HCT116 (cell line): ENCODE measurements around the gene PRKCZ. TPM values are rescaled to one million over a fixed set of nuclear protein-coding genes. Genes with fewer than 3 reads are reported as not detected.
A peak's percentile ranks its signal among the peaks of the same experiment; 100 is the strongest.

Source experiments
- ATAC-seq: fragments of 200-7000 bp; cut with Tn5 transposase; 2 replicates; pipeline ENCODE4 v1.9.1; 2020; ENCODE audit warnings: mild to moderate bottlenecking, moderate library complexity
- BruUV-seq: library from RNA; stranded (reverse); fragments of 400-500 nt; replicated peaks from 2 replicates; lab custom pipeline; 2021; lab: Mats Ljungman, UMichigan
- CTCF ChIA-PET: fragments of 300-600 bp; sonication (Branson Sonifier 250); formaldehyde crosslinking; loops from one replicate; lab custom pipeline; 2021; ENCODE audit warnings: antibody characterized with exemption; lab: Charles Lee
- POLR2A ChIA-PET: fragments of 300-600, 350-600 bp; sonication (Branson Sonifier 250); formaldehyde crosslinking; loops from one replicate; lab custom pipeline; 2021; ENCODE audit warnings: antibody characterized with exemption; lab: Charles Lee
- RAD21 ChIA-PET, 2 experiments: fragments of 300-600 bp; sonication (Branson Sonifier 250); formaldehyde crosslinking; loops; one replicate each; lab custom pipeline; 2023; ENCODE audit warnings: low total read pairs in 2 of 2; ENCODE audit not compliant: uncharacterized antibody in 2 of 2, unreplicated experiment in 2 of 2, low non-redundant PET in 1 of 2; lab: Charles Lee
- DNase-seq: peaks from one replicate; pipeline ENCODE4 v3.0.0-alpha.2; 2010; ENCODE audit warnings: low read depth, low spot score
- H2AFZ ChIP-seq: fragments of 200-600 bp; shearing (Covaris generic), sonication (generic); 2 replicates; pipeline ENCODE4 v1.6.1; 2017; ENCODE audit warnings: low read depth, mixed run types, mixed read lengths, antibody characterized with exemption, low read length; ENCODE audit not compliant: poor library complexity, severe bottlenecking
- H3K27ac ChIP-seq: 2 replicates; pipeline ENCODE4 v1.5.1; 2012; ENCODE audit warnings: low read depth, low read length
- H3K27me3 ChIP-seq: fragments of 200-600 bp; sonication (generic); 2 replicates; pipeline ENCODE4 v1.6.1; 2016; ENCODE audit warnings: mixed run types, low read length, mixed read lengths; ENCODE audit not compliant: insufficient read depth
- H3K36me3 ChIP-seq, 2 experiments: fragments of 200-500 bp in 1 of 2; fragments of 200-600 bp in 1 of 2; sonication (Bioruptor generic) in 1 of 2; sonication (generic) in 1 of 2; 2 replicates each; pipeline versions ENCODE4 v1.5.1 to v1.6.1; 2014 to 2016; ENCODE audit warnings: low read length in 2 of 2, inconsistent platforms in 1 of 2, mixed read lengths in 1 of 2, mixed run types in 1 of 2; ENCODE audit not compliant: insufficient read depth in 2 of 2, control insufficient read depth in 1 of 2
- H3K4me1 ChIP-seq, 2 experiments: fragments of 200-600 bp in 1 of 2; sonication (generic) in 1 of 2; 2 replicates each; pipeline versions ENCODE4 v1.5.1 to v1.6.1; 2012 to 2017; ENCODE audit warnings: low read length in 2 of 2, inconsistent platforms in 1 of 2, mild to moderate bottlenecking in 1 of 2, mixed read lengths in 1 of 2, mixed run types in 1 of 2, moderate library complexity in 1 of 2; ENCODE audit not compliant: insufficient read depth in 2 of 2, control insufficient read depth in 1 of 2
- H3K4me2 ChIP-seq: fragments of 200-600 bp; sonication (generic); 2 replicates; pipeline ENCODE4 v1.6.1; 2017; ENCODE audit warnings: mixed run types, low read length, mixed read lengths
- H3K4me3 ChIP-seq, 2 experiments: fragments of 200-600 bp in 1 of 2; sonication (generic) in 1 of 2; replicated peaks in 1 of 2; 2 replicates each; pipeline ENCODE4 v1.5.1; 2011 to 2016; ENCODE audit warnings: low read length in 2 of 2, control low read depth in 1 of 2, low read depth in 1 of 2, mild to moderate bottlenecking in 1 of 2, mixed read lengths in 1 of 2, mixed run types in 1 of 2
- H3K79me2 ChIP-seq: fragments of 200-600 bp; sonication (generic); 2 replicates; pipeline ENCODE4 v1.6.1; 2017; ENCODE audit warnings: mild to moderate bottlenecking, mixed run types, low read length, moderate library complexity, mixed read lengths; ENCODE audit not compliant: insufficient read depth
- H3K9ac ChIP-seq: fragments of 200-600 bp; sonication (generic); 2 replicates; pipeline ENCODE4 v1.6.1; 2016; ENCODE audit warnings: low read length, mixed read lengths
- H3K9me2 ChIP-seq: fragments of 200-600 bp; sonication (generic), shearing (Covaris generic); 2 replicates; pipeline ENCODE4 v1.6.1; 2017; ENCODE audit warnings: mixed run types, mild to moderate bottlenecking, moderate library complexity; ENCODE audit not compliant: insufficient read depth
- H3K9me3 ChIP-seq, 2 experiments: fragments of 200-500 bp in 1 of 2; fragments of 200-600 bp in 1 of 2; sonication (Bioruptor generic) in 1 of 2; sonication (generic) in 1 of 2; 2 replicates each; pipeline ENCODE4 v1.6.1; 2014 to 2017; ENCODE audit warnings: low read length in 2 of 2, mixed read lengths in 2 of 2, inconsistent platforms in 1 of 2, low read depth in 1 of 2, mild to moderate bottlenecking in 1 of 2, mixed run types in 1 of 2, moderate library complexity in 1 of 2; ENCODE audit not compliant: control insufficient read depth in 1 of 2, insufficient read depth in 1 of 2
- H4K20me1 ChIP-seq: fragments of 200-600 bp; sonication (generic), shearing (Covaris generic); 2 replicates; pipeline ENCODE4 v1.6.1; 2017; ENCODE audit warnings: mixed run types, mild to moderate bottlenecking, moderate library complexity; ENCODE audit not compliant: insufficient read depth
- CBX3 ChIP-seq: IDR thresholded peaks from 2 replicates; pipeline ENCODE4 v1.6.1; 2012; ENCODE audit warnings: low read depth
- EZH2 ChIP-seq: fragments of 200-600 bp; sonication (generic); IDR thresholded peaks from 2 replicates; pipeline ENCODE4 v1.6.1; 2017; ENCODE audit warnings: antibody characterized with exemption, mixed run types
- YY1 ChIP-seq: IDR thresholded peaks from 2 replicates; pipeline ENCODE4 v1.6.1; 2011; ENCODE audit warnings: low read length, low read depth, moderate library complexity, mild to moderate bottlenecking; ENCODE audit not compliant: insufficient replicate concordance; ENCODE audit errors: extremely low read depth
- intact Hi-C: fragments of 100-400 bp; cut with micrococcal nuclease; formaldehyde crosslinking; loops from 2 replicates; pipeline ENCODE4 v1.10.0; 2022
- total RNA-seq: library from RNA; stranded (reverse); gene quantifications from one replicate; pipeline ENCODE4 v1.2.1, GENCODE V29; 2021; ENCODE audit not compliant: unreplicated experiment
- TF ChIP-seq, protein P1 (sequence below), 3 experiments: fragments of 200-600 bp in 1 of 3; sonication (generic) in 1 of 3; IDR thresholded peaks in 2 of 3; conservative IDR thresholded peaks in 1 of 3; 2 replicates each; pipeline ENCODE4 v1.5.1; 2012 to 2017; ENCODE audit warnings: low read depth in 2 of 3, low read length in 2 of 3, antibody characterized with exemption in 1 of 3, borderline replicate concordance in 1 of 3, control low read depth in 1 of 3, mild to moderate bottlenecking in 1 of 3, mixed read lengths in 1 of 3, mixed run types in 1 of 3, moderate library complexity in 1 of 3; ENCODE audit not compliant: insufficient read depth in 1 of 3
- TF ChIP-seq, protein P2 (sequence below): IDR thresholded peaks from 2 replicates; pipeline ENCODE4 v1.6.1; 2011; ENCODE audit warnings: mild to moderate bottlenecking, low read length, moderate library complexity; ENCODE audit not compliant: insufficient replicate concordance; ENCODE audit errors: extremely low read depth
- TF ChIP-seq, protein P3 (sequence below): IDR thresholded peaks from 2 replicates; pipeline ENCODE4 v1.6.1; 2012; ENCODE audit warnings: low read depth

Gene PRKCZ
- total RNA-seq, 1 experiment from 2014 or later = 46.8 TPM

DNA sequence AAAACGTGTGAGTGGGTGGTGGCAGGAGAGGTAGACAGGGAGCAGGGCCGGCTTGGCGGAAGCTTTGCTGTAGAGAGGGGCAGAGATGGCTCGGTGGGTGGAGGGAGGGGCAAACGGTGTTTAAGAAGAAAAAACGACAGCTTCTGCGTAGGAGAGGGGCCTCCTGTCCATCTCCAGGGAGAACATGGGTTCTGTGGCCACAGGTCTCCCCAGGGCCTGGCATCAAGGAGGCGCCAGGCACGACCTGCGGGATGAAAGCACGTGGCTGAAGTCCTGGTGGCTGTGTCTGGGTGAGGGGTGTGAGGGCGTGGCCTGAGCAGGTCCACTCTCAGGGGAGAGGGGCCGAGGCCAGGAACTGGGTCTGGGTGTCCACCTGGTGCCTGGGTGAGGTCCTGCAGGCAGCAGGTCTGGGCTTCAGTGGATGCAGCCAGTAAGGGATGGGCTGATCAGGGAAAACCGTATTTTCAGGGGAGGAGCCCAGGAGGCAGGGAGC is 940 bp upstream of the PRKCZ start:
- BruUV-seq = no TSS peak
- intact Hi-C loops = loop anchor here (5.0 kb wide), 1 partner anchor 142 kb away; no protein-coding TSS in a partner anchor
- RAD21 ChIA-PET = no interaction called here
- Histone ChIP-seq H3K9me2 (no peaks in the 10 kb centered on the region), H3K27me3 (no peaks in the 10 kb centered on the region), H3K9ac (peak overlapping the region; percentile 71), H3K36me3 (no peaks in the 10 kb centered on the region), H3K4me1 (peaks cover 37 to 69% of the 10 kb centered on the region in 2 experiments), H4K20me1 (no peaks in the 10 kb centered on the region), H3K27ac (peak overlapping the region; percentile 91), H3K4me3 (peak overlapping the region; percentile 75 to 82), H2AFZ (no peak overlapping the region), H3K9me3 (no peaks in the 10 kb centered on the region), H3K4me2 (peak overlapping the region; percentile 98), H3K79me2 (peaks cover 34% of the 10 kb centered on the region)
- POLR2A ChIA-PET = interaction anchor here (0.8 to 1.2 kb wide), 2 partner anchors 106 to 140 kb away, joined by 3 to 5 read pairs; no protein-coding TSS in a partner anchor
- ATAC-seq = peak; percentile 60
- CTCF ChIA-PET = interaction anchor here (1.0 to 2.0 kb wide), 5 partner anchors 89 to 143 kb away, joined by 3 to 7 read pairs (median 5); no protein-coding TSS in a partner anchor
- peak; percentile 56 for DNase-seq
- TF ChIP-seq CBX3 = no peak
- TF ChIP-seq, protein P1, sequence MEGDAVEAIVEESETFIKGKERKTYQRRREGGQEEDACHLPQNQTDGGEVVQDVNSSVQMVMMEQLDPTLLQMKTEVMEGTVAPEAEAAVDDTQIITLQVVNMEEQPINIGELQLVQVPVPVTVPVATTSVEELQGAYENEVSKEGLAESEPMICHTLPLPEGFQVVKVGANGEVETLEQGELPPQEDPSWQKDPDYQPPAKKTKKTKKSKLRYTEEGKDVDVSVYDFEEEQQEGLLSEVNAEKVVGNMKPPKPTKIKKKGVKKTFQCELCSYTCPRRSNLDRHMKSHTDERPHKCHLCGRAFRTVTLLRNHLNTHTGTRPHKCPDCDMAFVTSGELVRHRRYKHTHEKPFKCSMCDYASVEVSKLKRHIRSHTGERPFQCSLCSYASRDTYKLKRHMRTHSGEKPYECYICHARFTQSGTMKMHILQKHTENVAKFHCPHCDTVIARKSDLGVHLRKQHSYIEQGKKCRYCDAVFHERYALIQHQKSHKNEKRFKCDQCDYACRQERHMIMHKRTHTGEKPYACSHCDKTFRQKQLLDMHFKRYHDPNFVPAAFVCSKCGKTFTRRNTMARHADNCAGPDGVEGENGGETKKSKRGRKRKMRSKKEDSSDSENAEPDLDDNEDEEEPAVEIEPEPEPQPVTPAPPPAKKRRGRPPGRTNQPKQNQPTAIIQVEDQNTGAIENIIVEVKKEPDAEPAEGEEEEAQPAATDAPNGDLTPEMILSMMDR (IDR thresholded peaks at IDR 0.05 in 2 of 3, conservative IDR thresholded peaks at IDR 0.05 in 1 of 3; ENCODE audit: borderline replicate concordance in 1 of 3, insufficient read depth in 1 of 3, low read depth in 2 of 3, low read length in 2 of 3) = peak in 2 of 3 experiments; percentile 65 to 75; a peak in 4 of 6 replicates

DNA sequence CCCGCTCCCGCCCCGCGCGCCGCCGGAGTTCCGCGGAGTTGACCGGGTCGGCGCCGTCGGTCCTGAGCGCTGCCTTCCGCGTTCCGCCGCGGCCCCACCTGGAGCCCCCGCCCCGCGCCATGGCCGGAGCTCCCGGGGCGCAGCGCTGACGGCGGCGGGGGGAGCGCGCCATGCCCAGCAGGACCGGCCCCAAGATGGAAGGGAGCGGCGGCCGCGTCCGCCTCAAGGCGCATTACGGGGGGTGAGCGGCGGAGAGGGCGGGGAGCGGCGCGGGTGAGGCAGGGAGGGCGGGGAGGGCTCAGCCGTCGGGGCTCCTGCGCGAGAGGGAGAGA is 216 bp downstream of the PRKCZ start:
- ATAC-seq = peak; percentile 24
- ChIA-PET POLR2A (no interaction called here), CTCF (interaction anchor here (0.5 to 1.0 kb wide), 2 partner anchors 14 to 95 kb away, joined by 3 read pairs; no protein-coding TSS in a partner anchor)

More for the DNA sequence above, 216 bp downstream of the PRKCZ start:
- H3K9me3 ChIP-seq = no peaks in the 10 kb centered on the region
- BruUV-seq = no TSS peak
- no peaks in the 10 kb centered on the region for H4K20me1 ChIP-seq
- no peak overlapping the region for H2AFZ ChIP-seq
- peaks cover 34 to 57% of the 10 kb centered on the region in 2 experiments for H3K4me1 ChIP-seq
- H3K9ac ChIP-seq = peak overlapping the region; percentile 75
- no peaks in the 10 kb centered on the region for H3K27me3 ChIP-seq
- RAD21 ChIA-PET = no interaction called here
- H3K36me3 ChIP-seq = peaks cover 0 to 2% of the 10 kb centered on the region in 2 experiments; a peak in 2 of 4 replicates
- H3K79me2 ChIP-seq = peaks cover 36% of the 10 kb centered on the region
- no peak for TF ChIP-seq EZH2
- TF ChIP-seq, protein P2, sequence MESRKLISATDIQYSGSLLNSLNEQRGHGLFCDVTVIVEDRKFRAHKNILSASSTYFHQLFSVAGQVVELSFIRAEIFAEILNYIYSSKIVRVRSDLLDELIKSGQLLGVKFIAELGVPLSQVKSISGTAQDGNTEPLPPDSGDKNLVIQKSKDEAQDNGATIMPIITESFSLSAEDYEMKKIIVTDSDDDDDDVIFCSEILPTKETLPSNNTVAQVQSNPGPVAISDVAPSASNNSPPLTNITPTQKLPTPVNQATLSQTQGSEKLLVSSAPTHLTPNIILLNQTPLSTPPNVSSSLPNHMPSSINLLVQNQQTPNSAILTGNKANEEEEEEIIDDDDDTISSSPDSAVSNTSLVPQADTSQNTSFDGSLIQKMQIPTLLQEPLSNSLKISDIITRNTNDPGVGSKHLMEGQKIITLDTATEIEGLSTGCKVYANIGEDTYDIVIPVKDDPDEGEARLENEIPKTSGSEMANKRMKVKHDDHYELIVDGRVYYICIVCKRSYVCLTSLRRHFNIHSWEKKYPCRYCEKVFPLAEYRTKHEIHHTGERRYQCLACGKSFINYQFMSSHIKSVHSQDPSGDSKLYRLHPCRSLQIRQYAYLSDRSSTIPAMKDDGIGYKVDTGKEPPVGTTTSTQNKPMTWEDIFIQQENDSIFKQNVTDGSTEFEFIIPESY = no peak
- TF ChIP-seq YY1 = peak; percentile 18
- TF ChIP-seq, protein P3, sequence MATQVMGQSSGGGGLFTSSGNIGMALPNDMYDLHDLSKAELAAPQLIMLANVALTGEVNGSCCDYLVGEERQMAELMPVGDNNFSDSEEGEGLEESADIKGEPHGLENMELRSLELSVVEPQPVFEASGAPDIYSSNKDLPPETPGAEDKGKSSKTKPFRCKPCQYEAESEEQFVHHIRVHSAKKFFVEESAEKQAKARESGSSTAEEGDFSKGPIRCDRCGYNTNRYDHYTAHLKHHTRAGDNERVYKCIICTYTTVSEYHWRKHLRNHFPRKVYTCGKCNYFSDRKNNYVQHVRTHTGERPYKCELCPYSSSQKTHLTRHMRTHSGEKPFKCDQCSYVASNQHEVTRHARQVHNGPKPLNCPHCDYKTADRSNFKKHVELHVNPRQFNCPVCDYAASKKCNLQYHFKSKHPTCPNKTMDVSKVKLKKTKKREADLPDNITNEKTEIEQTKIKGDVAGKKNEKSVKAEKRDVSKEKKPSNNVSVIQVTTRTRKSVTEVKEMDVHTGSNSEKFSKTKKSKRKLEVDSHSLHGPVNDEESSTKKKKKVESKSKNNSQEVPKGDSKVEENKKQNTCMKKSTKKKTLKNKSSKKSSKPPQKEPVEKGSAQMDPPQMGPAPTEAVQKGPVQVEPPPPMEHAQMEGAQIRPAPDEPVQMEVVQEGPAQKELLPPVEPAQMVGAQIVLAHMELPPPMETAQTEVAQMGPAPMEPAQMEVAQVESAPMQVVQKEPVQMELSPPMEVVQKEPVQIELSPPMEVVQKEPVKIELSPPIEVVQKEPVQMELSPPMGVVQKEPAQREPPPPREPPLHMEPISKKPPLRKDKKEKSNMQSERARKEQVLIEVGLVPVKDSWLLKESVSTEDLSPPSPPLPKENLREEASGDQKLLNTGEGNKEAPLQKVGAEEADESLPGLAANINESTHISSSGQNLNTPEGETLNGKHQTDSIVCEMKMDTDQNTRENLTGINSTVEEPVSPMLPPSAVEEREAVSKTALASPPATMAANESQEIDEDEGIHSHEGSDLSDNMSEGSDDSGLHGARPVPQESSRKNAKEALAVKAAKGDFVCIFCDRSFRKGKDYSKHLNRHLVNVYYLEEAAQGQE = no peak
- no peaks in the 10 kb centered on the region for H3K9me2 ChIP-seq
- no peak for DNase-seq
- H3K27ac ChIP-seq = peak overlapping the region; percentile 69
- peak overlapping the region; percentile 75 to 82 for H3K4me3 ChIP-seq
- peak overlapping the region; percentile 90 for H3K4me2 ChIP-seq
- intact Hi-C loops = no loop called here
